ENCODE results near the gene HYAL4. TPM values are rescaled to one million over a fixed set of nuclear protein-coding genes. Genes with fewer than 3 reads are reported as not detected.
A peak's percentile ranks its signal among the peaks of the same experiment; 100 is the strongest.
"Not testable (repeated sequence)": the region's sequence is repeated elsewhere in the genome, so short reads cannot be mapped to it uniquely, and the experiment has no call there.

The HYAL4 gene
- polyA plus RNA-seq, 1 of the 3 experiments (the other 2 are of a cell fraction), result not detected

- H3K4me2 ChIP-seq, result not testable (repeated sequence)
Observed at GRCh38 chr7:123839106-123839505, 5.9 kb upstream of the HYAL4 start.

GRCh38 chr7:123844142-123844541, 827 bp upstream of the HYAL4 start:
- WGBS (ENCODE audit: low lambda C conversion rate), result 63% methylated on average over 7 of the region's 7 CpGs

More at GRCh38 chr7:123839106-123839505, 5.9 kb upstream of the HYAL4 start:
- H3K27me3 ChIP-seq (ENCODE audit: insufficient read depth); H3K27ac ChIP-seq (ENCODE audit: low read depth in 2 of 2, low read length in 1 of 2); H3K4me3 ChIP-seq (ENCODE audit: low read depth in 2 of 2, low read length in 1 of 2); H3F3A ChIP-seq (replicated peaks; ENCODE audit: insufficient read depth); H4K20me1 ChIP-seq (ENCODE audit: insufficient read depth); H3K9me3 ChIP-seq; H3K9me2 ChIP-seq; DNase-seq; H3K4me1 ChIP-seq (ENCODE audit: control insufficient read depth in 1 of 2, insufficient read depth in 2 of 2, low read depth in 1 of 2, low read length in 1 of 2); H3K79me2 ChIP-seq (ENCODE audit: insufficient read depth); POLR2A ChIA-PET; H2AFZ ChIP-seq (ENCODE audit: low read depth); H3K36me3 ChIP-seq (replicated peaks in 1 of 2; ENCODE audit: control insufficient read depth in 1 of 2, insufficient read depth in 2 of 2, low read length in 1 of 2); H3K9ac ChIP-seq: not testable (repeated sequence)
- CTCF ChIA-PET, result interaction anchor here (0.6 kb wide), 1 partner anchor 83 kb away, joined by 3 read pairs; no protein-coding TSS in a partner anchor
- 35% methylated on average over 2 of the region's 2 CpGs for WGBS (ENCODE audit: low lambda C conversion rate)

GRCh38 chr7:123845823-123846216, 851 bp downstream of the HYAL4 start:
- Histone ChIP-seq H2AFZ (ENCODE audit: low read depth) (no peak overlapping the region), H3K27ac (ENCODE audit: low read depth in 2 of 2, low read length in 1 of 2) (no peak overlapping the region), H3K9me2 (no peaks in the 10 kb centered on the region), H3K4me2 (no peak overlapping the region), H3K9me3 (no peaks in the 10 kb centered on the region), H3K9ac (no peak overlapping the region), H3K27me3 (ENCODE audit: insufficient read depth) (no peaks in the 10 kb centered on the region), H3K79me2 (ENCODE audit: insufficient read depth) (no peaks in the 10 kb centered on the region), H3K4me1 (ENCODE audit: control insufficient read depth in 1 of 2, insufficient read depth in 2 of 2, low read depth in 1 of 2, low read length in 1 of 2) (peaks cover 0 to 5% of the 10 kb centered on the region in 2 experiments; a peak in 1 of 4 replicates), H4K20me1 (ENCODE audit: insufficient read depth) (no peaks in the 10 kb centered on the region), H3K36me3 (replicated peaks in 1 of 2; ENCODE audit: control insufficient read depth in 1 of 2, insufficient read depth in 2 of 2, low read length in 1 of 2) (no peaks in the 10 kb centered on the region), H3F3A (replicated peaks; ENCODE audit: insufficient read depth) (no peaks in the 10 kb centered on the region), H3K4me3 (ENCODE audit: low read depth in 2 of 2, low read length in 1 of 2) (no peak overlapping the region)
- peak; percentile 11 for DNase-seq
- no peak for TF ChIP-seq ZBTB33 (IDR thresholded peaks at IDR 0.05; ENCODE audit: borderline replicate concordance, low read depth)
- peak; percentile 79 for TF ChIP-seq GATA2 (CRISPR knock-in tag; IDR thresholded peaks at IDR 0.05)
- TF ChIP-seq RXRA (IDR thresholded peaks at IDR 0.05; ENCODE audit: borderline replicate concordance, low read depth), result no peak
- ChIA-PET POLR2A (interaction anchor here (0.6 kb wide), 1 partner anchor 351 kb away, joined by 3 read pairs; no protein-coding TSS in a partner anchor), CTCF (interaction anchor here (1.4 to 4.9 kb wide), 5 partner anchors 19 to 48 kb away, joined by 4 to 26 read pairs (median 8); no protein-coding TSS in a partner anchor)
- 31% methylated on average over 1 of the region's 1 CpG for WGBS (ENCODE audit: low lambda C conversion rate)

More at GRCh38 chr7:123844142-123844541, 827 bp upstream of the HYAL4 start:
- H3K9ac ChIP-seq; H3K27ac ChIP-seq (ENCODE audit: low read depth in 2 of 2, low read length in 1 of 2); POLR2A ChIA-PET; H3K4me1 ChIP-seq (ENCODE audit: control insufficient read depth in 1 of 2, insufficient read depth in 2 of 2, low read depth in 1 of 2, low read length in 1 of 2); H3K4me3 ChIP-seq (ENCODE audit: low read depth in 2 of 2, low read length in 1 of 2); H3K4me2 ChIP-seq; H4K20me1 ChIP-seq (ENCODE audit: insufficient read depth); H3K36me3 ChIP-seq (replicated peaks in 1 of 2; ENCODE audit: control insufficient read depth in 1 of 2, insufficient read depth in 2 of 2, low read length in 1 of 2); H3K9me2 ChIP-seq; H3F3A ChIP-seq (replicated peaks; ENCODE audit: insufficient read depth); H3K79me2 ChIP-seq (ENCODE audit: insufficient read depth); H2AFZ ChIP-seq (ENCODE audit: low read depth); H3K27me3 ChIP-seq (ENCODE audit: insufficient read depth); DNase-seq; H3K9me3 ChIP-seq: not testable (repeated sequence)
- CTCF ChIA-PET, result interaction anchor here (1.2 to 4.9 kb wide), 2 partner anchors 21 to 47 kb away, joined by 3 to 26 read pairs; no protein-coding TSS in a partner anchor

Data from SK-N-SH (cell line).